Activated T-cell treated with anti-CD3 and anti-CD28 coated beads for 24 hours (primary cell): ENCODE data around the gene FKBP1A.
"Not testable (repeated sequence)": the region's sequence is repeated elsewhere in the genome, so short reads cannot be mapped to it uniquely, and the experiment has no call there.

ENCODE experiments used
- DNase-seq: peaks from one replicate; pipeline ENCODE4 v3.0.0-alpha.2; 2020; ENCODE audit warnings: low read depth

FKBP1A gene

DNA sequence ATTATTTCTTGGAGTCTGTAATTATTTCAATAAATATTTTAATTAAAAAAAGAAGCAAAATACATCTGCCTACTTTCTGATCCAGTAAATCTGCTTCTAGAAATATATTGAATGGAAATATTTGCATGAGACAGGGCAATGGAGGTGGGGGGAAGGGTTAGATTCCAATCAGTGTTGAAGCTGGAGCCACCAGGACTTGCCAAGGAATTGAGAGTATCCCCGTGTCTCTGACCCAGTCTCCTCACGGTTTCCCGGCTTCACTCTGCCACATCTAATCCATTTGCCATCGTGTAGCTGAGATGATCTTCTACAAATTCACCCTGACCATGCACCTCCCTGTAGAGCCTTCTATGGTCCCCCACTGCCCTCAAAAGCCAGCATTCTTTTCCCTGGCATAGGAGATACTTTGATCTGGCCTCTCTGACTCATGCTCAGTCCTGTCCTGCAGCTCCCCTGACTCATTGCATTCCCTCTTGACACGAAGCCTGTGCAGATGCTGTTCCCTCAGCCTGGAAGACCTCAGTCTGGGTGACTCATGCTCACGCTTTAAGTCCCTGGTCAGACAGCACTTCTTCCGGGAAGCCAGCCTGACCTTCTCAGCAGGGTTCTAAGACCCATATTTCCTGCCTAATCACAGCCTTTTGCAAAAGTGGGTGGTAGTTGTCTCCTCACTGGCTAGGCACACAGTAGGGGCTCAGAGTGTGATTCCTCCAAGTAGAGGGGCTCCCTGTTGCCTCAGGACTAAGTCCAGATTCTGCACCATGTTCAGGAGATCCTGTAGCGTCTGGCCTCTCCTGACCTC is 23.0 kb upstream of the FKBP1A start:
- DNase-seq, result no peak

GRCh38 chr20:1414982-1415381 is 22.1 kb upstream of the FKBP1A start:
- no peak for DNase-seq

GRCh38 chr20:1405801-1406200 is 12.9 kb upstream of the FKBP1A start:
- no peak for DNase-seq

DNA sequence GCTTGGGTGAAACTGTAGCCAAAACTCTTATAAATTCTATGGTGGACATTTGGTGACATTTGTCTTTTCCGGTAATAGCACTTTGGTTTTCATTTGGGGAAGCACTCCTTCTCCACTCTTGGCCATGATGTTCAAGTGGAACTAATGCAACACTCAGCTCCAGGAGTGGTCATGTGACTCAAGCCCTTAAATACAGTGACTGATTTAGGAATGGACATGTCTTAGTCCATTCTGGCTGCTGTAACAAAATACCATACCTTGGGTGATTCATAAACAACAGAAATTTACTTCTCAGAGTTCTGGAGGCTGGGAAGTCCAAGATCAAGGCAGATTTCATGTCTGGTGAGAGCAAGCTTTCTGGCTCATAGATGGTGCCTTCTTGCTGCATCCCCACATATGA is 10.8 kb upstream of the FKBP1A start:
- no peak for DNase-seq

DNA sequence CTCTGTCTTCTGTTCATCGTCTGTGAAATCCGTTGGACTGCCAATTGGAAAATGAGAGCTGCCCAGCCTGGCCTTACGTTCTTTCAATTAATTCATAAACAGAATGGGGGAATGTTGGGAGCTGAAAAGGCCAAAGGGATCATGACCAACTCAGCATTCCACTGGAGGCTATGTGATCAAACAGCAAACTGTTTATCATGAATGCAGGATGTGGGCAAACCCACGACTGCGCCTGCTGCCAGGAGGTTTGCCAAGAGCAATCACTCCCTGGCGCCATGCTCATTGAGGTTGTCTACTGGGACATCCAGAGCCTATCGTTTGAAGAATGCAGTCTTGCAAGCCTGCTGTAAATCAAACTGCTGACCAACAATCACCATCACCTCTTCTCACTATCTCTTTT is 9.3 kb upstream of the FKBP1A start:
- DNase-seq, result no peak

DNA sequence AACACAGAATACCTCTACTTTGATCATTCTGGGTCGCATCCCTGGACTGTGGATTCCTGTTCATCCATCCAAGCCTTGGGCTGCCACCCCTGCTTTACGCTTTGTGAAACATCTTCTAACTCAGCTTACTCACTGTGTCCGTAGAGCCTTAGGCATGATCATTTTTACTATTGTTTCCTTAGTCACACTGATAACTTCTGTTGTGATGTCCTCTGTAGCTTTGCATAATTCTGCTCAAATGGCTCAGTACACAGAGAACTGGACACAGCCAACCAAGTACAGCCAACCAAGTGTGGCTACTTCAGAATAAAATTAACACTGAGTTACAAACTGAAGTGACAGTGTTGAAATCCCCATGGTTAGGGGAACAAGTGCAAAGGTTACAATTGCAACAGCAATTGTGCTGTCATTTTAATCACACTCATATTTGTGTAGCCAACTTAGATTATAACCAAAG is 8.6 kb upstream of the FKBP1A start:
- DNase-seq, result no peak

GRCh38 chr20:1399678-1400366 is 7.0 kb upstream of the FKBP1A start:
- not testable (repeated sequence) for DNase-seq

GRCh38 chr20:1398185-1398584 is 5.3 kb upstream of the FKBP1A start:
- not testable (repeated sequence) for DNase-seq

GRCh38 chr20:1397710-1398109 is 4.9 kb upstream of the FKBP1A start:
- no peak for DNase-seq

GRCh38 chr20:1396702-1397101 is 3.8 kb upstream of the FKBP1A start:
- no peak for DNase-seq

- no peak for DNase-seq
These were observed 3.4 kb upstream of the FKBP1A start for GRCh38 chr20:1396264-1396663.

GRCh38 chr20:1394686-1395085 is 1.8 kb upstream of the FKBP1A start:
- no peak for DNase-seq

GRCh38 chr20:1393507-1393882 is 641 bp upstream of the FKBP1A start:
- no peak for DNase-seq

- DNase-seq, result no peak
These were observed 486 bp downstream of the FKBP1A start for GRCh38 chr20:1392443-1392692.

DNA sequence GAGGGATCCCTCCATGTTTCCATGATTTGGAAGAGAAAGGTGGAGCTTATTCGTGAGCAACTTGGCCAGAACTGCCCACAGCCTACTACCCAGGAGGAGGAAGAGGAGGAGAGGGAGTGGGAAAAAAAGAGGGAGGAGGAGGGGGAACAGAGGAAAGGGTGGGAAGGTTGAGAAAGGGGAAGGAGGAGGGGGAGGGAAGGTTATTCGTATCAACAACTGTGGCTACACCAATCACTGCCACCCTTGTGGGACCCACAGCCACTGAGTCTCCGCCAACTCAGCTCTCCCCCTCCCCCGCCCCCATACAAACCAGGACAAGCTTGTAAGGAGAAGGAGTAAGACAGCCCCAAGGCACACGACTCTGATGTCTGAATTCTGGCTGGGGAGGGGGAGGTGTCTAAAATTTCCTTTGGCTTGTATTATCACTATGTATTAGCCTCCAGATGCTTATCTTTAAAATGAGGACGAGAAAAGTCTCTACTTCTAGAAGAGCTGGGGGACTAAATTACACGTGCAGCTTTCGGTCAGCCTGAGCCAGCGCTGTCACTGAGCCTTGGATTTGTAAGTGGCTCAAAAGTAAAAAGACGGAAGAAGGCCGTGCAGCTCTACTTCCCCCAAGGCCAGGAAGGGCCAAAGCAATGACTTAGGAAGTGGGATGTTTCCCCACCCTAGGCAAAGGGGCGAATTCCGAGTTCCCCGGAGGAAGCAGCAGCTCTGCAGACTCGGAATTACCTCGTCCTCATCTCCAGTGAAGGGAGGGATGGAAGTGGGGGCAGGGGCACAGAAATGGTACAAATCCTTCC is 1.0 kb downstream of the FKBP1A start:
- DNase-seq, result no peak

GRCh38 chr20:1390581-1391403 is 2.1 kb downstream of the FKBP1A start:
- DNase-seq, result no peak

DNA sequence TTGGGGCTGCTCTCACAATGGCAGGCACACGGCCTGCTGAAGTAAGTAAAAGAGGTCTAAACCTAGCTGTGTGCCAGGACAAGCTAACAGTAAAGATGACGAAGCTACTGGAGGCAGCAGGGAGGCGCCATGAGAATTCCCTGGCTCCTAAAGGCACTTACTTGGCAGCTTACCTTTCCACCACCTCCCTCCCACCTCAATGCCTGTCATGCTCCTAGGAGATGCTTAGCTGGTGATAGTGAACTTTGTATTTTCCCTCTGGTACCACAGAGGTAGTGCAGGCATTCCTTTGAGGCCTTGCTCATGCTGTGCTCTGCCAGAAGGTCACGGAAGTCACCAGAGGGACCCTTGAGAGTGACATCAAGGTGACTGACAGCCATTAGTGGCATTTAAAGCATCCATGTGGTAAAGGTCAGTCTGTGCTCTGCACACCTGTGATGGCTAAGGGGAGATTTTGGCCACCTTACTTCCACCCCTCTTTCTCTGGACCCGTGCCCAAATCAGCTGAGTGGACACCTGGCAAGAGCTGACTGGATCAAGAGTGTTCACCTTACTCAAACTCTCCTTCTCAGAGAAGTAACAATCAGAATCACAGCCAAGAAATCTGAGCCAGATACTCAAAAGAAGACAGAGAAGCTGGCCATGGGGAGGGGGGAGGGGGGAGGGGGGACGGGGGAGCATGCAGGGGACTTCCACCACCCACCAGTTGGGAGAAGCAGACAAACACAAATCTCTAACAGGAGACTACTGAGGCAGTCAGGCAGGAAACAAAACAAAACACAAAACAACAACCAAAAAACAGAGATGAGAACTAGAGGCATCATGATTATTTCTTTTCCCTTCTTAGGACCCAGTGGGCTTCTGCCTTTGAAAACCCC is 2.9 kb downstream of the FKBP1A start:
- DNase-seq, result no peak

DNA sequence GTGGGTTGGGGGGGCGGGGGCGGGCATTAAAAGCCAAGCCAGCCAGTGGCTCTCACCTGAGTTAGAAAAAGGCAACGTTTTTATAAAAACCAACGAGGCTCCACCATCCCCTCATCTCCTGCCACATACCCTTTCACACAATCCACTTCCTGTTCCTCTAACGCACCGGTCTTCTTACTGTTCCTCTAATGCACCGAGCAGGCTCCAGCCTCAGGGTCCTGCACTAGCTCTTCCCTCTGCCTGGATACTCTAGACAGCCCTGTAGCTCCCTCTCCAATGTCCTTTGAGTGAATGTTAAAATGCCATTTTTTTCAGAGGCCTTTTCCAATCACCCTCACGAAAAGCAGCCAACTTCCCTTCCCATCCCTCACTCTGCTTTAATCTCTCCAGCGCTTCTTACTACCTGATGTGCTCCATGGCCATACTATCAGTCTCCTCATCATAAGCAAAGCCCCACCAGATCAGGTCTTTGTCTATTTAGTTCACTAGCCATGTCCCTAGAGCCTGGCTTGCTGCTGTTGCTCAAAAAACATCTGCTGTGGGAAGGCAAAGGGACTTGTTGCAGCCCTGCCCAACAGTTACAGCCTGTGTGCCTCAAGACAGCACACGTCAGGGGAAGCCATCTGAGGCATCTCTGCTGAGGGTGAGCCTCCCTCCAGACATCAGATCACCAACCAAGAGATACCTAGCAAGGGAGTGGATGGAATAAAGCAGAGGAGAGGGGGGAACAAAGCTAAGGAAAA is 3.9 kb downstream of the FKBP1A start:
- no peak for DNase-seq

- DNase-seq, result no peak
These were observed 4.6 kb downstream of the FKBP1A start for GRCh38 chr20:1388253-1388652.

DNA sequence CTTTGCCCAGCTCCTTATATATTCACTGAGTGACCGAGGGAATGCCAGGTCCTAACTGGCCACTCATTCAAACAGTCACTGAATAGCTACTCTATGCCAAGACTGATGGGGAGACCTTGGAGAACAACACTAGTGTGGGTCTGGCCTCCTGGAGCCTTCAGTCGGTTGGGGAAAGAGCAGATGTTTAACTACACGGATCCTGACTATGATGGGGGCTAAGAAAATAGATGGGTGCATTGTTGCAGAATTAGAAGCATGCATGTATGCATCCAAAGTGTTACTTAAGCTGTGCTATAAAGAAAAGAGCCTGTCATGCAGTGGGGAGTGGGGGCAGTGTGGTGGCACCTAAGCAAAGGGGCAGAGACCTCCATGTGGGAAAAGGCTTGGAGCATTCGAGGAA is 6.5 kb downstream of the FKBP1A start:
- DNase-seq, result no peak
